SW480 (cell line): ENCODE data around the gene PPT2.

Source experiments
- DNase-seq: peaks from one replicate; pipeline ENCODE4 v3.0.0-alpha.2; 2016; ENCODE audit warnings: low spot score

PPT2 gene

GRCh38 chr6:32153564-32154513 is at the start of gene PPT2:
Gene PPT2 (plus strand): TSS chr6:32154141. CDS start chr6:32154595, 454 bp downstream.
- DNase-seq: peak; percentile 81

DNA sequence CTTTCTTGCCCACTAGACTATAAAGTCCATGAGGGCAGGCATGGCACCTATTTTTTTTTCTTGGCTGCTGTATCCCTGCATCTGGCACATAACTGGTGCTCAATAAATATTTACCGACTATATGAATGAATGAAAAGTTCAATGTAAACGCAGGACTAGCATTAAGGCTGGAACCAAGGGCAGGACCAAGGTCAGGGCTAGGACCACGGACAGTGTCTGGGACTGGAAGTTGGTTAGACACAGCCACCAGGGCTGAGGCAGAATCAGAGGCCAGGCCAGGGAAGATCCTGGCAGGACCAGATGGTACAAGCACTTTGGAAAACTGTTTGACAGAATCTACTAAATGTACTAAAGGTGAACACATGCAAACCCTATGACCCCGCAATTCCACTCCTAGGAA is 48.5 kb upstream of the PPT2 start:
- DNase-seq: no peak

- DNase-seq: no peak
These were observed 46.5 kb upstream of the PPT2 start for GRCh38 chr6:32107406-32107805.

- DNase-seq: no peak
These were observed 45.8 kb upstream of the PPT2 start for GRCh38 chr6:32108094-32108627.

- no peak for DNase-seq
These were observed 45.2 kb upstream of the PPT2 start for GRCh38 chr6:32108727-32109113.

- no peak for DNase-seq
These were observed 44.7 kb upstream of the PPT2 start, which contains the start of gene TNXB for GRCh38 chr6:32109114-32109764. Gene TNXB (minus strand): TSS chr6:32109338. CDS start chr6:32098198, 11,140 bp downstream.

DNA sequence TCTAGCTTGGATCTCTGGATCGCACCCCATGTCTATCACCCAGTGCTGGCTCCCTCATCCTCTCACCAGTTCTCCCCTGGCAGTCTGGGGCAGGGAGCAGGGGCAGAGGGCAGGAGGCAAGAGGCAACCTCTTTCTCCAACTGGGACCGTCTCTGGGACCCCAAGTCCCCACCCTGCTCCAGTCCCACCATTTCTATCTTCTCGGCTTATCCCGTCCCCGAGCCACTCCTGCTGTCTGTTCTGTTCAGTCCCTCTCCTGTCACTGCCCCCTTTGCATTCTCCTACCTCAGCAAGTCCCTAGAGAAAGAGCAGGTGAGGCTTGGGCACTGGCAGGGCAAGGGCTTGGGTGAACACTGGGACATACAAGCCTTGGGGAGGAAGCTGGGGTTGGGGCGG is 44.2 kb upstream of the PPT2 start:
- no peak for DNase-seq

DNA sequence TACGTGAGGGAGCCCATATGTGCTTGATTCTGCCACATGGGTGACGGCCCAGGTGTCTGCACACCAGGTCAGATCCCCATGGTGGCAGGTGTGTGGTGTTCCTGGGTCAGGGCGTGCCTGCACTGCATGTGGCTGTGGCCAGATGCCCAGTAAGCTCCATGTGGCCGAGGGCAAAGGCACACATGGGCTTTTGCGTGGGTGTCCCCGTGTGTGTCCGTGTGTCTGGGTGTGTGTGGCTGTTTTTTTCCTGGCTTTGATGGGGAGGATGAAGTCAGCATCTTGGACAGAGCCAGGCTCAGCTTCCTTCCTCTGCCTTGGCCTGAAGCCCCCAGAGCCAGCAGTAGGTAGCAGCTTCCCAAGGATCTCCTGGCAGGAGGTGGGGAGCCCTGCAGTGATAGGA is 43.3 kb upstream of the PPT2 start:
- DNase-seq: no peak

DNA sequence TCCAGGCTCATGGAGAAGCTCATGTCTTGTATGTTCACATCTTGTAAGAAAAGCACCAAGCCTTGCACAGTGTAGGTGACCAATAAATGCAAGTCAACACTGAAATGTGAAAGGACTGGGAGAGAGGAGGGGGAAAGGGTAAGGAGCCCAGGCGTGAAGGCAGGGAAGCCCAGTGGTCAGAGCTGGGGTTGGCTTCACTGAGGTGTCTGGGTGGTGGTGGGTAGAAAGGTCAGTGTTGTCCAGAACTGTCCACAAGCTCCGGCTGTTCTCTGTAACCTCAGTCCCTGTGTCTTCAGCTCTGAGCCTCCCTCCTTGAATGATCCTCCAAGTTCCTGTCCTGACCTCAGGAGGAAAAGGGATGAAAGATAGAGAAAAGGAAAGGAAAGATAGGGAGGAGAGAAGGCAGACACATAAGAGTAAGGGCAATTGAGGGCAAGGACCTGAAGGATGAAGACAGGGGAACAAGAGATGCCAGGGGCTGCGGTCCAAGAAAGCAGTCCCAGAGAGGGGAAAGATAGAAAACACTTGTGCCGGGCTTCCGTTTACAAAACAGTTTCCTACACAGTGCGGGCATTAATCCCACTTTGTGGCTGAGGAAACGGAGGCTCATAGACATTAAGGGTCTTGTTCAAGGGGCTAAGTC is 42.4 kb upstream of the PPT2 start:
- no peak for DNase-seq

- no peak for DNase-seq
These were observed 41.4 kb upstream of the PPT2 start for GRCh38 chr6:32112431-32112980.

DNA sequence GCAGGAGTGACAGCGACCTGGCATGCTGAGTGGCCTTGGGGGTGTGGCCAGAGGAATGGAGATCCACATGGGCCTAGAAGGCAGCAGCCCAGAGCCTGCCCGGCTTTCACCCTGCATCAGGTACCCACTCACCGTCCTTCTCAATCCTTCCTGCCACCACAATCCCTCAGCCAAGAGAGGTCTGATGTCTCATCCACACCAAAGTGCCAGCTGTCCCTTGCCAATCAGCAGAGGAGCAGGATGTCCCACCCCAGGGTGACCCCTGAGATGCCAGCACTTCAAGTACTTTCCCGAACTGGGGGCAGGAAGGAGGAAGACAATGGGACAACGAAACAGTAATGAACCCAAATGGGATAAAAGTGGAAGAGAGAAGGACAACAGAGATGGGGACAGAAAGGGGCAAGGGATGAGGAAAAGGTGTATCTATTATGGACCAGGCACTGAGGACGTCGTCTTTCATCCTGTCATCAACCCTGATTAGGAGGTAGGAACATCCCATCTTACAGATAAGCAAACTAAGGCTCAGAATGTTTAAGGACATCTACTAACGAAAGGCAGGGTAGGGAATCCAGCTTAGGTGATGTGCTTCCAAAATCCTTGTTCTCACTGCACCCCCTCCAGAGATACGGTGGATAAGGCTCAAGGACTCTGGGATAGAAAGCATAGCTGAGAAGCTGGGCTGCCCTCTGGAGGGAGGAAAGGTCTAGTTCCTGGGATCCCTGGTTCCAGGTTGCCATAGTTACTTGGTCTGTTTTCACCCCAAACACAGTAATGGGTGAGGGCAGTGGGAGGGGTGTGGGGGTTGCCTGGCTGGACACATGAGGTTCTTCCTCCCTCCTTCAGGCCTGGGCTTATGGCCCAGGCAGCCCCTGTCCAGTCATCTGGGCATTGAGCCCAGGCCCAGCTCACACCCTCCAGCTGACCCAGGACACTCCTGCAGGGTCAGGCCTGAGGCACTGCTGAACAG is 40.3 kb upstream of the PPT2 start:
- no peak for DNase-seq

DNA sequence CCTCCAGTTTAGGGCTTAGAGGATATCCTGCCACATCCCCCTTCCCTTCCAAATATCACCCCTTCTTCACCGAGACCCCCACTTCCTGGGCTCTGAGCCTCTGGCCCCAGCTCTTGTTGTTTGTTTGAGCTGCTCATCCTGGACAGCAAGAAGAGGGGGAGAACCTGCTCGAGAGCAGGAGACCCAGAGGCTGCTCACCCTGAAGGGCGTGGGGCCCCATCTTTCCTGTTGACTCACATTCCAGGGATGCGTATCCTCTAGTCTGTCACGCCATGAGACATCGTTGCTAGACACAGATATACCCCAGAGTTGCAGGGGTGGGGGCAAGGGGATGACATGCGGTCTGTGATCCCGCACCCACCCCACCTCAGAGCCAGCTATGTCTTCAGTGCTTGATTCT is 39.1 kb upstream of the PPT2 start:
- DNase-seq: no peak

DNA sequence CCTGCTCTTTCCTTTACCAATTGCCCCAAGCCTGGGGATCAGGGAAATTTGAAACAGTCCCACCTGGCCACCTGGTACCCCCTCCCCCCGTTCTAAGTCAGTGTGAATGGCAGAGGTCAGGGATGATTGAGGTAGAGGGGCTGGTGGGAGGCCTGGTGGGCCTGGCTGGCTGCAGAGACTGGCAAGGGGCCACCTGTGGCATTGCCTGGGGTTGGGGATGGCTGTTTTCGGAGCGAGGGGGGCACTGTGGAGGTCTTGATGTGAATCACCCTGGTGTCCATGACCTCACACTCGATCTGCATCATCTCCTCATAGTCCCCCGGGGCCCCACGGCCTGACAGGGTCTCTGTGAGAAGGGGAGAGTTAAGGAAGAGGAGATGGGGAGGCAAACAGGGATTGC is 38.3 kb upstream of the PPT2 start:
- no peak for DNase-seq

DNA sequence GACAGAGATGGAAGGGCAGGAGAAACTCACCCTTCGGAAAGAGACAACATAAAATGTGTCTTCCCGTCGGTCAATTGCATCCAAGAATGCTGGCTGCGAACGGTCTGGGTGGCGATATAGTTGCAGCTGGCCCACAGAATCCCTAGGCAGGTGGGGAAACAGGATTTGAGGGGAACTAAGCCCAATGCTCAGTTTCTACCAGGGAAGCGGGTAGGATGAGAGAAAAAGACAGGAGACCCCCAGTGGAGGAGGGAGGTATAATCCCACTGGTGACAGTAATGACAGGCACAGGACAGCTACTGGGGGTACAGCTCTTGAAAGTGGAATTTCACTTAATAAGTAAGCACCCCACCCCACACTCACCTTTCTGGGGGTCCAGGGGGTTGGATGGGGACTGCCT is 37.3 kb upstream of the PPT2 start:
- no peak for DNase-seq

- DNase-seq: no peak
These were observed 36.5 kb upstream of the PPT2 start for GRCh38 chr6:32117461-32117860.

DNA sequence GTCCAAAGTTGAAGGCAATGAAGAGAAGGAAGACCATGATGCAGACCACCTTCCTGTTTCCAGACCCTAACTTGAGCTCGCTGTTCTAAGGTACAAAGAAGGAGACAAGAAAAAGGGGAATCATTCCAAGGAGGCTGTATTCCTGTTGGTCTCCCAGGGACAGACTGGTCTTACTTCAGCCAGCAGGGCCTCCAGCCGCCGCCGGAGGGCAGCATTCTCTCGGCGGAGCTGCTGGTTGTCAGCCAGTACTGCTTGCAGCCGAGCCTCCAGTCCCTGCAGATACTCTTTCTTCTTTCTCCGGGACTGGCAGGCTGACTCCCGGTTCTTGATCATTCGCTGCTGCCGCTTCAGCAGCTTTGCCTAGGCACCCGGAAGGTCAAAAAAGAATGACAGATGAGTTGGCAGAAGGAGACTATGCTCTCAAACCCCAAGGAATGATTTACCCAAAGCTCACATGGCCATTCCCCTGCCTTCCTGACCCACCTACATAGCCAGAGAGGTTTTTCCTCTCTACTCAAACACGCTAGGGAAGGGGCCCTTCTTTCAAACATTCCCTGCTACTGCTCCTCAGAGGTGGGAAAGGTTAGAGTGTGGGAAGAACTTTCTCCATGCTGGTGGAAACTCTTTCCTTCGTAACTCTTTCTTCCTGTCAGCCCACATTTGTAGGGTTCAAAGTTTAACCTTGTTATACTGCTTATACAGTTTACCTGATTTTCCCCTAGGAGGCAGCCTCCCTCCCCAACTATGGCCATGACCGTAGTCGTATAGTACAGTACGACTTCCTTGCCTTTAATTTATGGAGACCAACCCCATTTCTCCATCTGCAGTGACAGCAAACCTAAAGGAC is 34.9 kb upstream of the PPT2 start:
- peak; percentile 68 for DNase-seq

DNA sequence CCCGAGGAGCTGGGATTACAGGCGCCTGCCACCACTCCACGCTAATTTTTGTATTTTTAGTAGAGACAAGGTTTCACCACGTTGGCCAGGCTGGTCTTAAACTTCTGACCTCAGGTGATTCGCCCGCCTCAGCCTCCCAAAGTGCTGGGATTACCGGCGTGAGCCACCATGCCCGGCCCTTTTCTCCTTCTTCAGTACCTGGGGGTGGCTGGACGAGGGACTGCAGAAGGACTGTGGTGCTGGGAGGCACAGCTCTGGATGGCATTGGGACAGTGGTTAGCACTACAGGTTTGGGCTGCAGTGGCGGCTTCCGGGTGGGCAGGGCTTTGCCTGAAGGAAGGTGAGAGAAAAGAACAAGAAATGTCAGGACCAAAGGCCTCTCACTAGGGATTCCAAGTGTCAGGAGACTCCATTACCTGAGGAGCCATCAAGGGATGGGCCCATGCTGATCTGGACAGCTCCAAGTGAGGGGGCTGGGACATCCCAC is 33.3 kb upstream of the PPT2 start:
- no peak for DNase-seq

DNA sequence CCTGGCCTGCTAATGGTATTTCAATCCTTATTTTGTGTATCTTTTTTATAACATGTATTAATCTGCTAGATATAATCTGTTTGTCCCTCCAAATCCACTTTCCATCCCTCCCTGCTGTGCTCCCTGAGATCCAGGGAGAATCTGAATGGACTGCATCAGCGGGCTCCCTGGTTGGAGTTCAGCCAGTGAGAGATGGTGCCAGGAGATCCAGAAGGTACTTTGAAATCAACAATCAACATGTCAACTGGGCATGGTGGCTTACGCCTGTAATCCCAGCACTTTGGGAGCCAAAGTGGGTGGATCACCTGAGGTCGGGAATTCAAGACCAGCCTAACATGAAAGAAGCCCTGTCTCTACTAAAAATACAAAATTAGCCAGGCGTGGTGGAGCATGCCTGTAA is 30.3 kb upstream of the PPT2 start:
- no peak for DNase-seq

DNA sequence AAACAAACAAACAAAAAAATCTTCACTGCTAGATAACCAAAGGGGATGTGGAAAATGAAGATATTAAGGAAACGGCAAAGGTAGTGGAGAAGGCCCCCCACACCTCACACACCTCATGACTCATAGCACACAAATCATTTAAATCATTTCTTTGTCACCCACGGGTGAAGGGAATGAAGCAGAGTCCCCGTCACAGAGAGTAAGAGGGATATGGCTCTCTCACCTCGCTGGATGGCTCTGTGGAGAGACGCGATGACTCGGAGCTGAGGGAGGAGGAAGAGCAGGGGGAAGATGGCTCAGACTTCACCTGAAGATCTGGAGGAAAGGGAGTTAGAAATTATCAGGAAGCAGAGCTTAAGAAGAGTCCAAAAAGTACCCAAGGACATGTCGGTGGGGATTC is 27.1 kb upstream of the PPT2 start:
- no peak for DNase-seq

DNA sequence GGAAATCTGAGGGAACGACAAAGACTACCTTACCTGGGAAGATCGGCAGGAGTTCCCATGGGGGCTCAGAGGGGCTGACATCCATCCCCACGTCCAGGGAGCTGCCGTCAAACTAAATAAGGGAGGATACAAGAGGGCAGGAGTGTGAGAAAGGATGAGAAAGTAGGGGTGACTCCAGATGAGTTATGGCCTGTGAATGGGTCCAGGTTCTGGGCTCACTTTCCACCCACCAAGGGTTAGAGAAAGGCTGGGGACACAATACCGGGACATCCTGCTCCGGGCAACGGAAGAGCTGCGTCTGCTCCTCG is 26.6 kb upstream of the PPT2 start:
- DNase-seq: no peak
